Vagina (tissue), 2 donors: Measurements from ENCODE around the gene HOXA10. TPM values are rescaled to one million over a fixed set of nuclear protein-coding genes. Genes with fewer than 3 reads are reported as not detected.

Experiments used
- DNase-seq, 2 donors: peaks; one replicate each; pipeline ENCODE4 v3.0.0-alpha.2; 2017; ENCODE audit errors: extremely low spot score in 2 of 2
- H3K27ac ChIP-seq: fragments of 200-600 bp; sonication (generic); one replicate; pipeline ENCODE4 v1.5.1; 2019
- H3K27me3 ChIP-seq: fragments of 200-600 bp; sonication (generic); one replicate; pipeline ENCODE4 v1.5.1; 2019
- H3K36me3 ChIP-seq, 2 donors: fragments of 200-600 bp; sonication (generic); one replicate each; pipeline ENCODE4 v1.5.1; 2017 to 2019
- H3K4me1 ChIP-seq: fragments of 200-600 bp; sonication (generic); one replicate; pipeline ENCODE4 v1.5.1; 2019
- H3K4me3 ChIP-seq, 2 donors: fragments of 200-600 bp; sonication (generic); 1 replicate in 1 of 2; 2 replicates in 1 of 2; pipeline ENCODE4 v1.5.1; 2016 to 2019
- H3K9me3 ChIP-seq: fragments of 200-600 bp; sonication (generic); one replicate; pipeline ENCODE4 v1.5.1; 2019
- CTCF ChIP-seq, 3 experiments: fragments of 450-650 bp in 2 of 3; fragments of 200-600 bp in 1 of 3; sonication (generic) in 1 of 3; IDR thresholded peaks; one replicate each; pipeline ENCODE4 v1.5.1; 2017 to 2019; ENCODE audit warnings: antibody characterized with exemption in 3 of 3, mild to moderate bottlenecking in 2 of 3, moderate library complexity in 2 of 3
- POLR2A ChIP-seq, 2 donors: fragments of 450-650 bp; IDR thresholded peaks; one replicate each; pipeline ENCODE4 v1.6.1; 2017; ENCODE audit warnings: antibody characterized with exemption in 2 of 2, mild to moderate bottlenecking in 2 of 2, moderate library complexity in 2 of 2
- POLR2AphosphoS5 ChIP-seq, 2 donors: sonication (generic); formaldehyde crosslinking; IDR thresholded peaks; one replicate each; pipeline ENCODE4 v1.9.0; 2017; ENCODE audit warnings: antibody characterized with exemption in 2 of 2, mild to moderate bottlenecking in 2 of 2, low read depth in 1 of 2; ENCODE audit not compliant: insufficient read depth in 1 of 2
- intact Hi-C: fragments of 100-400 bp; cut with DNase I; formaldehyde crosslinking; loops from one replicate; pipeline ENCODE4 v1.15.1; 2023
- total RNA-seq: library from RNA; depleted of rRNA; stranded (reverse); fragments of >200 nt; gene quantifications from one replicate; pipeline ENCODE4 v1.2.3, GENCODE V29; 2016

HOXA10 gene
- total RNA-seq, 1 donor from 2014 or later, result 19.2 TPM

GRCh38 chr7:27197137-27198042, 23.3 kb upstream of the HOXA10 start:
- Histone ChIP-seq H3K4me1 (peaks cover 21% of the 10 kb centered on the region), H3K27me3 (peaks cover 11% of the 10 kb centered on the region), H3K36me3 (no peaks in the 10 kb centered on the region), H3K4me3 (peak overlapping the region; percentile 88 to 91), H3K9me3 (no peaks in the 10 kb centered on the region), H3K27ac (peak overlapping the region; percentile 99)
- DNase-seq, result no peak
- intact Hi-C loops, result loop anchor here (10.0 kb wide), 1 partner anchor 577 kb away; no protein-coding TSS in a partner anchor
- TF ChIP-seq POLR2A (IDR thresholded peaks at IDR 0.05), result no peak

GRCh38 chr7:27196287-27196767, 22.2 kb upstream of the HOXA10 start:
- peaks cover 20% of the 10 kb centered on the region for H3K4me1 ChIP-seq
- H3K27me3 ChIP-seq, result peaks cover 11% of the 10 kb centered on the region
- intact Hi-C loops, result loop anchor here (10.0 kb wide), 1 partner anchor 578 kb away; no protein-coding TSS in a partner anchor
- H3K9me3 ChIP-seq, result no peaks in the 10 kb centered on the region
- peak overlapping the region; percentile 99 for H3K27ac ChIP-seq
- H3K4me3 ChIP-seq, result peak overlapping the region; percentile 88 to 91
- no peak for DNase-seq
- no peaks in the 10 kb centered on the region for H3K36me3 ChIP-seq
- TF ChIP-seq POLR2AphosphoS5 (IDR thresholded peaks at IDR 0.05; ENCODE audit: insufficient read depth in 1 of 2, low read depth in 1 of 2), result peak in 1 of 2 donors; percentile 55
- TF ChIP-seq POLR2A (IDR thresholded peaks at IDR 0.05), result no peak
- peak; percentile 48 to 82 (median 74) for TF ChIP-seq CTCF (IDR thresholded peaks at IDR 0.05)

GRCh38 chr7:27194686-27195379, 20.7 kb upstream of the HOXA10 start:
- peaks cover 6% of the 10 kb centered on the region for H3K27me3 ChIP-seq

GRCh38 chr7:27194002-27194352, 19.9 kb upstream of the HOXA10 start:
- Histone ChIP-seq H3K4me1 (peaks cover 38% of the 10 kb centered on the region), H3K36me3 (no peaks in the 10 kb centered on the region), H3K27me3 (peaks cover 6% of the 10 kb centered on the region), H3K9me3 (no peaks in the 10 kb centered on the region), H3K27ac (peak overlapping the region; percentile 99), H3K4me3 (peak overlapping the region; percentile 88 to 91)
- intact Hi-C loops, result loop anchor here (10.0 kb wide), 1 partner anchor 581 kb away; no protein-coding TSS in a partner anchor
- no peak for DNase-seq
- TF ChIP-seq CTCF (IDR thresholded peaks at IDR 0.05) (no peak), POLR2A (IDR thresholded peaks at IDR 0.05) (no peak), POLR2AphosphoS5 (IDR thresholded peaks at IDR 0.05; ENCODE audit: insufficient read depth in 1 of 2, low read depth in 1 of 2) (no peak)

More at GRCh38 chr7:27194686-27195379, 20.7 kb upstream of the HOXA10 start:
- Histone ChIP-seq H3K36me3 (no peaks in the 10 kb centered on the region), H3K9me3 (no peaks in the 10 kb centered on the region), H3K4me3 (peak overlapping the region; percentile 88 to 91), H3K27ac (peak overlapping the region; percentile 99), H3K4me1 (peaks cover 30% of the 10 kb centered on the region)
- intact Hi-C loops, result loop anchor here (10.0 kb wide), 1 partner anchor 580 kb away; no protein-coding TSS in a partner anchor
- DNase-seq, result no peak
- TF ChIP-seq CTCF (IDR thresholded peaks at IDR 0.05) (no peak), POLR2A (IDR thresholded peaks at IDR 0.05) (peak in 1 of 2 donors; percentile 23), POLR2AphosphoS5 (IDR thresholded peaks at IDR 0.05; ENCODE audit: insufficient read depth in 1 of 2, low read depth in 1 of 2) (no peak)

- intact Hi-C loops, result loop anchor here (10.0 kb wide), 1 partner anchor 581 kb away; no protein-coding TSS in a partner anchor
Observed at GRCh38 chr7:27193335-27194001, 19.3 kb upstream of the HOXA10 start.

More at GRCh38 chr7:27193335-27194001, 19.3 kb upstream of the HOXA10 start:
- Histone ChIP-seq H3K27ac (peak overlapping the region; percentile 99), H3K27me3 (peaks cover 4% of the 10 kb centered on the region), H3K36me3 (no peaks in the 10 kb centered on the region), H3K4me1 (peaks cover 42% of the 10 kb centered on the region), H3K4me3 (peak overlapping the region; percentile 88 to 91), H3K9me3 (no peaks in the 10 kb centered on the region)
- peak in 1 of 2 donors; percentile 88 for DNase-seq
- TF ChIP-seq POLR2AphosphoS5 (IDR thresholded peaks at IDR 0.05; ENCODE audit: insufficient read depth in 1 of 2, low read depth in 1 of 2) (peak in 1 of 2 donors; percentile 41), POLR2A (IDR thresholded peaks at IDR 0.05) (no peak)
